Lower leg skin (tissue), 4 donors: ENCODE results near the gene OR6K2. TPM values are rescaled to one million over a fixed set of nuclear protein-coding genes. Genes with fewer than 3 reads are reported as not detected.
"Not testable (repeated sequence)": the region's sequence is repeated elsewhere in the genome, so short reads cannot be mapped to it uniquely, and the experiment has no call there.

Source experiments
- DNase-seq, 2 donors: peaks; one replicate each; pipeline ENCODE4 v3.0.0-alpha.2; 2019; ENCODE audit warnings: low spot score in 2 of 2
- H3K4me3 ChIP-seq: fragments of 200-600 bp; sonication (generic); 2 replicates; pipeline ENCODE4 v1.5.1; 2017; ENCODE audit warnings: mild to moderate bottlenecking, low read depth; ENCODE audit not compliant: poor library complexity, severe bottlenecking
- POLR2A ChIP-seq, 2 donors: fragments of 450-650 bp; IDR thresholded peaks; one replicate each; pipeline ENCODE4 v1.6.1; 2016 to 2017; ENCODE audit warnings: antibody characterized with exemption in 2 of 2, mild to moderate bottlenecking in 1 of 2, moderate library complexity in 1 of 2
- WGBS, 2 donors: methylation state at CpG; one replicate each; pipeline ENCODE4 v1.1.5; 2018; 5-methylcytosine and 5-hydroxymethylcytosine counted together
- intact Hi-C: fragments of 100-400 bp; cut with DNase I; formaldehyde crosslinking; loops from one replicate; pipeline ENCODE4 v1.15.0; 2023; ENCODE audit warnings: low total_unique reads
- total RNA-seq, 4 donors: library from RNA; depleted of rRNA; stranded (reverse); fragments of >200 nt; gene quantifications; one replicate each; pipeline ENCODE4 v1.1.0, GENCODE V29; 2016
- TF ChIP-seq, protein P1 (sequence below), 3 donors: fragments of 450-650 bp; IDR thresholded peaks; one replicate each; pipeline ENCODE4 v1.5.1; 2016; ENCODE audit warnings: antibody characterized with exemption in 3 of 3, mild to moderate bottlenecking in 3 of 3, moderate library complexity in 2 of 3

OR6K2 gene
- total RNA-seq, 4 donors from 2014 or later, result not detected

DNA sequence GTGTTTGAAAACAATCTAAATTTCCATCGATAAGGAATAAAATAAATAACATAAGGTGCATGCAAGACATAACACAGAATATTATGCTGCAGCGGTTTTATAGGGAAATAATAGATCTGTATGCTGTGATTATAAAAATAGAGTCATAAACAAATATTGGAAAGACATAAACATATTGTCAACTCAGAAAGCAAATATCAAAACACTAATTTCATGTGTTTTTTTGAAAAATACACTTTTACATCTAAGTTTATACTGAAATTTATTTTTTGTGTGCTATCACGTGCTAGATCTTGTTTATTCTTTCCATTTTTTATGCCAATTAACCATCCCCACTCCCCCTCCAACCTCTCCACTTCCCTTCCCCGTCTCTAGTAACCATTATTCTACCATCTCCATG, 10.6 kb upstream of the OR6K2 start:
- intact Hi-C loops, result no loop called here
- DNase-seq, result no peak
- TF ChIP-seq, protein P1, sequence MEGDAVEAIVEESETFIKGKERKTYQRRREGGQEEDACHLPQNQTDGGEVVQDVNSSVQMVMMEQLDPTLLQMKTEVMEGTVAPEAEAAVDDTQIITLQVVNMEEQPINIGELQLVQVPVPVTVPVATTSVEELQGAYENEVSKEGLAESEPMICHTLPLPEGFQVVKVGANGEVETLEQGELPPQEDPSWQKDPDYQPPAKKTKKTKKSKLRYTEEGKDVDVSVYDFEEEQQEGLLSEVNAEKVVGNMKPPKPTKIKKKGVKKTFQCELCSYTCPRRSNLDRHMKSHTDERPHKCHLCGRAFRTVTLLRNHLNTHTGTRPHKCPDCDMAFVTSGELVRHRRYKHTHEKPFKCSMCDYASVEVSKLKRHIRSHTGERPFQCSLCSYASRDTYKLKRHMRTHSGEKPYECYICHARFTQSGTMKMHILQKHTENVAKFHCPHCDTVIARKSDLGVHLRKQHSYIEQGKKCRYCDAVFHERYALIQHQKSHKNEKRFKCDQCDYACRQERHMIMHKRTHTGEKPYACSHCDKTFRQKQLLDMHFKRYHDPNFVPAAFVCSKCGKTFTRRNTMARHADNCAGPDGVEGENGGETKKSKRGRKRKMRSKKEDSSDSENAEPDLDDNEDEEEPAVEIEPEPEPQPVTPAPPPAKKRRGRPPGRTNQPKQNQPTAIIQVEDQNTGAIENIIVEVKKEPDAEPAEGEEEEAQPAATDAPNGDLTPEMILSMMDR (IDR thresholded peaks at IDR 0.05), result no peak
- TF ChIP-seq POLR2A (IDR thresholded peaks at IDR 0.05), result no peak
- no peak overlapping the region for H3K4me3 ChIP-seq
- 65 to 69% methylated on average over 4 of the region's 4 CpGs for WGBS, 2 donors

DNA sequence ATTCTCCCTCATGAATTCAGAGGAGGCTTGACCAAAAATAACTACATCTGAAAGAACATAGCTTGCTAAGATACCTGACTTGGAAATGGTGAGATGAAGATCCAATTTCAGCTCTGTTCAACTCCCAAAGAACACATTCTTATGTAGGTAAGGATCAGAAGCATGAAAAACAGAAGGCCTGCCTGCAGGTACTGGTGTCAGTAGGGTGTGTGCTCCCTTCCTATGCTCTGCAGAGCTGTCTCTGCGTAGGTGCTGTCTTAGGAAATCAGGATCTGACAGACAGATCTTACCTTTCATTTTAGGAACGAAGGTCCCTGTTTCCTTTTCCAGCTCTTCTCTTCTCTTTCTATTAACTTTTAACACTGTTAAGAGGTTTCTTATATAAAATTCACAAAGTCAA, 5.6 kb upstream of the OR6K2 start:
- 68 to 73% methylated on average over 2 of the region's 2 CpGs for WGBS, 2 donors
- TF ChIP-seq, protein P1 (IDR thresholded peaks at IDR 0.05), result no peak
- no peak for TF ChIP-seq POLR2A (IDR thresholded peaks at IDR 0.05)
- H3K4me3 ChIP-seq, result no peak overlapping the region
- no peak for DNase-seq
- intact Hi-C loops, result no loop called here

DNA sequence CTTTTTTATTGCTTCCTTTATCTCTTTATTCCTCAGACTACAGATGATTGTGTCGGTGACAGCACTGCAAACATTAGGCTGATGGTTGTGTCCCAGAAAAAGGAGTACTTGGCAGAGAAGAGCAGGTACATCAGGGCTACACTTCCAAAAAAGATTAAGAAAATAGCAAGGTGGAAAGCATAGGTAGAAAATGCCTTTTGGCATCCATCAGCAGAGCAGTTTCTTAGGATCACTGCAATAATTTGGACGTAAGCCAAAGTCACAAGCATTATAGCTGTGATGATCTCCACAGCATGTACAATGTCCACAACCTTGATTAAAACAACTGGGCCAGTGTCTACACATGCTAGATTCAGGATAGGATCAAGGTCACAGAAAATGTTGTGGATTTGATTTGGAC, 5.9 kb downstream of the OR6K2 start:
- no peak for DNase-seq
- intact Hi-C loops, result no loop called here
- H3K4me3 ChIP-seq, result no peak overlapping the region
- WGBS, 2 donors, result 70 to 79% methylated on average over 2 of the region's 2 CpGs
- TF ChIP-seq POLR2A (IDR thresholded peaks at IDR 0.05), result no peak
- TF ChIP-seq, protein P1 (IDR thresholded peaks at IDR 0.05), result no peak

DNA sequence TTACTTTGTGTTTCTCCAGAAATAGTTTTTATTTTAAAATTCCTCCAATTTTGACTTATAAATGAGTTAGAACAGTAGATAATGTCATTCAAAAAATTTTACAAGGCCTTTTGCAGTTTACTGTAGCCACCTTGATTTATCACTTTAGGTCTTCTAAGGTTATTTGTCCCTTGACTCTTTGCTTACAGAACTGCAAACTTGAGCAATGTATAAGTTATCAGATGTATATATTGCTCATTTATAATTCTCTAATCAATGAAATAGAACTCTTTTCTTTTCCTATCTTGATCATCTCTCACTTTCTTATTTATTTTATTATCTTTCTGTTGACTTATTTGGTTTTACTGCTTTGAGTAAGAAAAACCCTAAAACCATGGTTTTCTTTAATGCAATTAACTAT, 8.1 kb downstream of the OR6K2 start:
- no peak for DNase-seq
- intact Hi-C loops, result no loop called here
- no peak overlapping the region for H3K4me3 ChIP-seq
- no peak for TF ChIP-seq POLR2A (IDR thresholded peaks at IDR 0.05)
- TF ChIP-seq, protein P1 (IDR thresholded peaks at IDR 0.05), result no peak

DNA sequence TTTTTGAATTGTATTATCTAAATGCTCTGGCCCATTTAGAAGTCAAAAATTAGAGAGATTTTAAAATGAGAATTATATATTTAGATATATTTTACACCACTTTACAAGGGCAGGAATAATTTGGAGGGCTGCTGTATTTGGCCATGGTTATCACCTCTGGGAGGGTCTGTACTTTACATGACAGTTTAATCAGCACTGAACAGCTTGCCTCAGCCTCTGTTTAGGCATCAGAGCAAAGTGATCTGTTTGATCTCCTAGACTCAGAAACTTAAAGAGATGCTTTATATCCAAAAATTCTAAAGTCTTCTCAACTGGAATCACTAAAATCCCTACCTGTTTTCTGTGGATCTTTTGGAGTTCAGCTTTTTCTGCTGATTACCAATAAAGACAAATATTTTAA, 8.5 kb downstream of the OR6K2 start:
- TF ChIP-seq, protein P1 (IDR thresholded peaks at IDR 0.05), result no peak
- TF ChIP-seq POLR2A (IDR thresholded peaks at IDR 0.05), result no peak
- no peak overlapping the region for H3K4me3 ChIP-seq
- DNase-seq, result no peak
- intact Hi-C loops, result no loop called here

DNA sequence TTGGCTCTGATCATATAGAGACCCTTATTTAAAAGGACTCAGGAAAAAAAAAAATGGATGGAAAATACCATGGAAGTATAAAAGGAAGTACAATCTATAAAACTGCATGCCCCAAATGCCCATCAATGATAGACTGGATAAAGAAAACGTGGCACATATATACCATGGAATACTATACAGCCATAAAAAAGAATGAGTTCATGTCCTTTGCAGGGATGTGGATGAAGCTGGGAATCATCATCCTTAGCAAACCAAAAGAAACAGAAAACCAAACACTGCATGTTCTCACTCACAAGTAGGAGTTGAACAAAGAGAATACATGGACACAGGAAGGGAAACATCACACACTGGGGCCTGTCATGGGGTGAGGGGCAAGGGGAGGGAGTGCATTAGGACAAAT, 9.3 kb downstream of the OR6K2 start:
- WGBS, 2 donors, result 31 to 39% methylated on average over 1 of the region's 1 CpG
- intact Hi-C loops, DNase-seq: not testable (repeated sequence)

More for the DNA sequence above, 9.3 kb downstream of the OR6K2 start:
- H3K4me3 ChIP-seq, result not testable (repeated sequence)
